ENCODE data around the gene MYO6. TPM values are rescaled to one million over a fixed set of nuclear protein-coding genes. Genes with fewer than 3 reads are reported as not detected.

The MYO6 gene
- total and polyA plus RNA-seq, 2 experiments from 2014 or later = 10.9 to 24.2 TPM

GRCh38 chr6:75788894-75789293, 39.9 kb downstream of the MYO6 start:
- Histone ChIP-seq H3K36me3 (ENCODE audit: low read depth) (no peaks in the 10 kb centered on the region), H3K79me2 (ENCODE audit: insufficient read depth) (peaks cover 25% of the 10 kb centered on the region), H3K4me1 (ENCODE audit: insufficient read depth) (peaks cover 11% of the 10 kb centered on the region), H3K27ac (no peak overlapping the region), H3K9me3 (ENCODE audit: low read depth) (no peaks in the 10 kb centered on the region), H3K4me2 (ENCODE audit: unreplicated experiment) (no peak overlapping the region), H3K9me2 (ENCODE audit: insufficient read depth) (no peaks in the 10 kb centered on the region), H3F3A (ENCODE audit: insufficient read depth) (0 out of 2 replicates have a peak, but pooled peaks cover 2% of the 10 kb centered on the region), H4K20me1 (ENCODE audit: insufficient read depth) (no peaks in the 10 kb centered on the region), H3K9ac (no peak overlapping the region), H3K4me3 (no peak overlapping the region), H2AFZ (no peak overlapping the region), H3K27me3 (replicated peaks; ENCODE audit: insufficient read depth) (no peaks in the 10 kb centered on the region)
- no peak for DNase-seq
- in situ Hi-C loops (cut with MboI) = no loop called here
- WGBS, 2 experiments (ENCODE audit: low coverage in 1 of 2, low lambda C conversion rate in 2 of 2, missing lambda C conversion rate in 2 of 2) = 100% methylated on average over 1 of the region's 1 CpG
- no peak for TF ChIP-seq EZH2phosphoT487 (IDR thresholded peaks at IDR 0.05; ENCODE audit: insufficient read depth, low read depth)
- no peak for TF ChIP-seq EZH2 (IDR thresholded peaks at IDR 0.05; ENCODE audit: insufficient read depth, poor library complexity, severe bottlenecking)

GRCh38 chr6:75791881-75792280, 42.8 kb downstream of the MYO6 start:
- H3F3A ChIP-seq (ENCODE audit: insufficient read depth) = peaks cover 14% of the 10 kb centered on the region
- peaks cover 26% of the 10 kb centered on the region for H3K4me1 ChIP-seq (ENCODE audit: insufficient read depth)
- no peaks in the 10 kb centered on the region for H3K9me2 ChIP-seq (ENCODE audit: insufficient read depth)
- H3K27me3 ChIP-seq (replicated peaks; ENCODE audit: insufficient read depth) = no peaks in the 10 kb centered on the region
- in situ Hi-C loops (cut with MboI) = no loop called here
- no peak overlapping the region for H3K9ac ChIP-seq
- H4K20me1 ChIP-seq (ENCODE audit: insufficient read depth) = no peaks in the 10 kb centered on the region
- no peak overlapping the region for H3K4me3 ChIP-seq
- no peaks in the 10 kb centered on the region for H3K9me3 ChIP-seq (ENCODE audit: low read depth)
- TF ChIP-seq EZH2 (IDR thresholded peaks at IDR 0.05; ENCODE audit: insufficient read depth, poor library complexity, severe bottlenecking) (no peak), EZH2phosphoT487 (IDR thresholded peaks at IDR 0.05; ENCODE audit: insufficient read depth, low read depth) (no peak)
- H3K27ac ChIP-seq = no peak overlapping the region
- no peak overlapping the region for H3K4me2 ChIP-seq (ENCODE audit: unreplicated experiment)
- peak; percentile 28 for DNase-seq
- H2AFZ ChIP-seq = no peak overlapping the region
- H3K36me3 ChIP-seq (ENCODE audit: low read depth) = no peaks in the 10 kb centered on the region
- 8 to 11% methylated on average over 3 of the region's 3 CpGs for WGBS, 2 experiments (ENCODE audit: low coverage in 1 of 2, low lambda C conversion rate in 2 of 2, missing lambda C conversion rate in 2 of 2)
- peaks cover 24% of the 10 kb centered on the region for H3K79me2 ChIP-seq (ENCODE audit: insufficient read depth)

- Histone ChIP-seq H3K4me1 (ENCODE audit: insufficient read depth) (peaks cover 26% of the 10 kb centered on the region), H3K9ac (no peak overlapping the region), H3K36me3 (ENCODE audit: low read depth) (no peaks in the 10 kb centered on the region), H3K79me2 (ENCODE audit: insufficient read depth) (peaks cover 39% of the 10 kb centered on the region), H4K20me1 (ENCODE audit: insufficient read depth) (no peaks in the 10 kb centered on the region), H3K4me2 (ENCODE audit: unreplicated experiment) (peak overlapping the region; percentile 78), H3K9me2 (ENCODE audit: insufficient read depth) (no peaks in the 10 kb centered on the region), H3K4me3 (no peak overlapping the region), H3K27me3 (replicated peaks; ENCODE audit: insufficient read depth) (no peaks in the 10 kb centered on the region), H2AFZ (peak overlapping the region; percentile 48; the same call in 1 of the 2 replicates), H3F3A (ENCODE audit: insufficient read depth) (peaks cover 14% of the 10 kb centered on the region), H3K27ac (no peak overlapping the region), H3K9me3 (ENCODE audit: low read depth) (no peaks in the 10 kb centered on the region)
- TF ChIP-seq EZH2phosphoT487 (IDR thresholded peaks at IDR 0.05; ENCODE audit: insufficient read depth, low read depth) (no peak), EZH2 (IDR thresholded peaks at IDR 0.05; ENCODE audit: insufficient read depth, poor library complexity, severe bottlenecking) (no peak)
- in situ Hi-C loops (cut with MboI) = no loop called here
- 89% methylated on average over 4 of the region's 4 CpGs for WGBS, 2 experiments (ENCODE audit: low coverage in 1 of 2, low lambda C conversion rate in 2 of 2, missing lambda C conversion rate in 2 of 2)
- DNase-seq = no peak
Measured at GRCh38 chr6:75794351-75794846, 45.4 kb downstream of the MYO6 start.

GRCh38 chr6:75794954-75795739, 46.1 kb downstream of the MYO6 start:
- Histone ChIP-seq H3K27ac (no peak overlapping the region), H3K4me1 (ENCODE audit: insufficient read depth) (peaks cover 26% of the 10 kb centered on the region), H3K9ac (peak overlapping the region; percentile 19; the same call in 1 of the 2 replicates), H3K79me2 (ENCODE audit: insufficient read depth) (peaks cover 39% of the 10 kb centered on the region), H3K9me3 (ENCODE audit: low read depth) (no peaks in the 10 kb centered on the region), H3K27me3 (replicated peaks; ENCODE audit: insufficient read depth) (no peaks in the 10 kb centered on the region), H2AFZ (peak overlapping the region; percentile 48), H3F3A (ENCODE audit: insufficient read depth) (peaks cover 14% of the 10 kb centered on the region), H3K9me2 (ENCODE audit: insufficient read depth) (no peaks in the 10 kb centered on the region), H3K4me2 (ENCODE audit: unreplicated experiment) (peak overlapping the region; percentile 78), H3K4me3 (peak overlapping the region; percentile 55), H3K36me3 (ENCODE audit: low read depth) (no peaks in the 10 kb centered on the region), H4K20me1 (ENCODE audit: insufficient read depth) (no peaks in the 10 kb centered on the region)
- WGBS, 2 experiments (ENCODE audit: low coverage in 1 of 2, low lambda C conversion rate in 2 of 2, missing lambda C conversion rate in 2 of 2) = 10 to 13% methylated on average over 6 of the region's 6 CpGs
- in situ Hi-C loops (cut with MboI) = no loop called here
- peak; percentile 45 for DNase-seq
- TF ChIP-seq EZH2 (IDR thresholded peaks at IDR 0.05; ENCODE audit: insufficient read depth, poor library complexity, severe bottlenecking) (no peak), EZH2phosphoT487 (IDR thresholded peaks at IDR 0.05; ENCODE audit: insufficient read depth, low read depth) (no peak)
